GM12878 (cell line): ENCODE results near the gene PFKFB2. TPM values are rescaled to one million over a fixed set of nuclear protein-coding genes. Genes with fewer than 3 reads are reported as not detected.

Source experiments
- ATAC-seq: fragments of 200-7000 bp; cut with Tn5 transposase; 3 replicates; pipeline ENCODE4 v1.9.1; 2020; ENCODE audit warnings: mild to moderate bottlenecking, moderate library complexity
- BruUV-seq: library from RNA; stranded (reverse); fragments of 400-500 nt; replicated peaks from 2 replicates; lab custom pipeline; 2021; lab: Mats Ljungman, UMichigan
- CTCF ChIA-PET: fragments of 300-600 bp; sonication (Branson Sonifier 250); formaldehyde crosslinking; extraction: SDS; loops from one replicate; lab custom pipeline; 2021; ENCODE audit warnings: inconsistent platforms; lab: Yijun Ruan, JAX
- POLR2A ChIA-PET: fragments of 350-600 bp; formaldehyde crosslinking; extraction: SDS; loops from one replicate; lab custom pipeline; 2021; ENCODE audit warnings: inconsistent platforms; lab: Charles Lee
- RAD21 ChIA-PET: fragments of 300-600 bp; sonication (Branson Sonifier 250); formaldehyde crosslinking; loops from one replicate; lab custom pipeline; 2023; ENCODE audit warnings: antibody characterized with exemption; ENCODE audit not compliant: unreplicated experiment; lab: Charles Lee
- SMC1A ChIA-PET: fragments of 300-600 bp; sonication (Branson Sonifier 250); formaldehyde crosslinking; loops from one replicate; lab custom pipeline; 2023; ENCODE audit not compliant: unreplicated experiment, uncharacterized antibody; lab: Charles Lee
- DNase-seq: peaks from one replicate; pipeline ENCODE4 v3.0.0-alpha.2; 2011; ENCODE audit warnings: low read depth, low spot score
- FAIRE-seq: peaks from 3 replicates; lab custom pipeline; 2011; peaks lifted over from hg19 to GRCh38; lab: Jason Lieb, UNC
- H2AFZ ChIP-seq: 2 replicates; pipeline ENCODE4 v1.6.0; 2011; ENCODE audit warnings: low read depth, low read length, control low read depth; ENCODE audit not compliant: control insufficient read depth
- H3K27ac ChIP-seq: 2 replicates; pipeline ENCODE4 v1.5.1; 2011; ENCODE audit warnings: control low read depth; ENCODE audit not compliant: control insufficient read depth, insufficient read depth
- H3K27me3 ChIP-seq, 2 experiments: replicated peaks in 1 of 2; 2 replicates each; pipeline versions ENCODE4 v1.6.0 to v1.6.1; 2011; ENCODE audit warnings: low read length in 1 of 2; ENCODE audit not compliant: control insufficient read depth in 2 of 2, insufficient read depth in 2 of 2
- H3K36me3 ChIP-seq, 2 experiments: 2 replicates each; pipeline ENCODE4 v1.5.1; 2011; ENCODE audit warnings: low read length in 1 of 2; ENCODE audit not compliant: control insufficient read depth in 2 of 2, insufficient read depth in 2 of 2
- H3K4me1 ChIP-seq: 2 replicates; pipeline ENCODE4 v1.6.1; 2011; ENCODE audit warnings: mild to moderate bottlenecking, low read length, moderate library complexity, mixed read lengths; ENCODE audit not compliant: control insufficient read depth, insufficient read depth
- H3K4me2 ChIP-seq: 2 replicates; pipeline ENCODE4 v1.6.0; 2011; ENCODE audit warnings: control low read depth; ENCODE audit not compliant: control insufficient read depth, insufficient read depth
- H3K4me3 ChIP-seq: fragments of 200-600 bp; sonication (generic); 2 replicates; pipeline ENCODE4 v1.5.1; 2016
- H3K79me2 ChIP-seq: 2 replicates; pipeline ENCODE4 v1.6.0; 2011; ENCODE audit warnings: low read length; ENCODE audit not compliant: control insufficient read depth, insufficient read depth
- H3K9ac ChIP-seq: 2 replicates; pipeline ENCODE4 v1.8.0; 2011; ENCODE audit warnings: low read length, control low read depth, mixed read lengths; ENCODE audit not compliant: control insufficient read depth, insufficient read depth
- H3K9me3 ChIP-seq: replicated peaks from 3 replicates; pipeline ENCODE4 v1.5.1; 2011; ENCODE audit warnings: mild to moderate bottlenecking, low read length; ENCODE audit not compliant: control insufficient read depth, insufficient read depth
- H4K20me1 ChIP-seq: 2 replicates; pipeline ENCODE4 v1.6.0; 2011; ENCODE audit not compliant: control insufficient read depth, insufficient read depth
- BCL3 ChIP-seq: IDR thresholded peaks from 2 replicates; pipeline ENCODE4 v1.6.1; 2011; ENCODE audit warnings: borderline replicate concordance, low read depth, mild to moderate bottlenecking, moderate library complexity, low read length; ENCODE audit not compliant: insufficient read depth, poor library complexity, severe bottlenecking
- BCLAF1 ChIP-seq: fragments of 450-650 bp; IDR thresholded peaks from 2 replicates; pipeline ENCODE4 v1.6.1; 2017; ENCODE audit warnings: antibody characterized with exemption, mild to moderate bottlenecking, moderate library complexity
- CHD1 ChIP-seq: IDR thresholded peaks from 2 replicates; pipeline ENCODE4 v1.6.1; 2012; ENCODE audit warnings: low read depth, low read length, improper control_type of control experiment
- E2F8 ChIP-seq: fragments of 450-650 bp; IDR thresholded peaks from 2 replicates; pipeline ENCODE4 v1.6.1; 2018; ENCODE audit warnings: mild to moderate bottlenecking, low read depth, moderate library complexity; ENCODE audit not compliant: partially characterized antibody
- IKZF1 ChIP-seq: fragments of 450-650 bp; conservative IDR thresholded peaks from 2 replicates; pipeline ENCODE4 v1.6.1; 2017; ENCODE audit warnings: antibody characterized with exemption, mild to moderate bottlenecking
- IKZF2 ChIP-seq, 2 experiments: fragments of 450-650 bp; IDR thresholded peaks; 2 replicates each; pipeline ENCODE4 v1.6.1; 2017; ENCODE audit warnings: mild to moderate bottlenecking in 2 of 2, moderate library complexity in 2 of 2
- LARP7 ChIP-seq: fragments of 450-650 bp; IDR thresholded peaks from 2 replicates; pipeline ENCODE4 v1.6.1; 2017; ENCODE audit warnings: mild to moderate bottlenecking
- NR2C2 ChIP-seq: IDR thresholded peaks from 2 replicates; pipeline ENCODE4 v1.6.1; 2011; ENCODE audit warnings: borderline replicate concordance, low read depth; ENCODE audit not compliant: control insufficient read depth, insufficient read length
- PRDM15 ChIP-seq: fragments of 450-650 bp; formaldehyde crosslinking; IDR thresholded peaks from 2 replicates; pipeline ENCODE4 v1.4.0; 2020; ENCODE audit warnings: mild to moderate bottlenecking, moderate library complexity
- SMAD5 ChIP-seq: IDR thresholded peaks from 2 replicates; pipeline ENCODE4 v1.6.1; 2016; ENCODE audit warnings: antibody characterized with exemption, low read depth
- STAT1 ChIP-seq: fragments of 450-650 bp; conservative IDR thresholded peaks from 2 replicates; pipeline ENCODE4 v1.6.1; 2014; ENCODE audit warnings: antibody characterized with exemption, mild to moderate bottlenecking
- TARDBP ChIP-seq: IDR thresholded peaks from 2 replicates; pipeline ENCODE4 v1.6.1; 2016; ENCODE audit warnings: borderline replicate concordance
- TCF7 ChIP-seq: IDR thresholded peaks from 2 replicates; pipeline ENCODE4 v1.6.1; 2014; ENCODE audit warnings: antibody characterized with exemption, borderline replicate concordance
- YBX1 ChIP-seq: fragments of 450-650 bp; IDR thresholded peaks from 2 replicates; pipeline ENCODE4 v1.6.1; 2016; ENCODE audit warnings: antibody characterized with exemption
- WGBS: methylation state at CpG from one replicate; pipeline ENCODE4 v1.1.6; 2016; ENCODE audit warnings: low lambda C conversion rate; ENCODE audit not compliant: insufficient replicate concordance, insufficient coverage; ENCODE audit errors: missing lambda C conversion rate; 5-methylcytosine and 5-hydroxymethylcytosine counted together
- in situ Hi-C: fragments of 300-500 bp; cut with MboI; formaldehyde crosslinking; loops from 9 replicates; pipeline ENCODE4 v1.14.3; 2018; ENCODE audit warnings: mixed read lengths
- intact Hi-C: fragments of 100-400 bp; cut with micrococcal nuclease; formaldehyde crosslinking; loops from one replicate; pipeline ENCODE4 v1.14.2; 2022; ENCODE audit not compliant: unreplicated experiment
- polyA plus RNA-seq, 11 experiments: library from polyadenylated mRNA; depleted of rRNA in 4 of 11; unstranded in 6 of 11; stranded (reverse) in 5 of 11; fragments of >200 nt; fragmentation: Nextera tagmentation in 4 of 11; fragmentation: Illumina TruSeq in 1 of 11; extraction: Ambion mirVana in 4 of 11; extraction: Trizol in 1 of 11; gene quantifications; 1 replicate in 1 of 11; 2 replicates in 10 of 11; pipeline versions ENCODE4 v1.2.1 to v1.2.3, GENCODE V29; 2011 to 2016; ENCODE audit warnings: inconsistent platforms in 2 of 11, missing spikeins in 2 of 11, low read depth in 1 of 11
- total RNA-seq, 4 experiments: library from RNA; depleted of rRNA in 3 of 4; stranded (reverse); fragments of >200 nt in 3 of 4; fragmentation: Illumina TruSeq in 1 of 4; extraction: Trizol in 1 of 4; gene quantifications; 2 replicates each; pipeline versions ENCODE4 v1.2.1 to v1.2.3, GENCODE V29; 2013 to 2021

PFKFB2 gene
- total and polyA plus RNA-seq, 10 of the 15 experiments (the other 5 are each of a cell fraction or from before 2014, with no cell fraction given), result 0.40 to 1.3 (median 1.0) TPM

GRCh38 chr1:207027206-207027777, 25.8 kb upstream of the PFKFB2 start:
- Histone ChIP-seq H3K4me1 (no peaks in the 10 kb centered on the region), H3K27me3 (peaks cover 1 to 10% of the 10 kb centered on the region in 2 experiments), H3K27ac (no peak overlapping the region), H2AFZ (no peak overlapping the region), H3K4me3 (no peak overlapping the region), H3K36me3 (no peaks in the 10 kb centered on the region), H4K20me1 (no peaks in the 10 kb centered on the region), H3K4me2 (no peak overlapping the region), H3K79me2 (no peaks in the 10 kb centered on the region), H3K9ac (no peak overlapping the region), H3K9me3 (no peaks in the 10 kb centered on the region)
- WGBS, result 56% methylated on average over 18 of the region's 18 CpGs
- ATAC-seq, result no peak
- in situ Hi-C loops, result no loop called here
- no TSS peak for BruUV-seq
- intact Hi-C loops, result no loop called here
- SMC1A ChIA-PET, result no interaction called here
- CTCF ChIA-PET, result interaction anchor here (5.3 kb wide), 1 partner anchor 21 kb away, joined by 19 read pairs; no protein-coding TSS in a partner anchor
- POLR2A ChIA-PET, result no interaction called here
- FAIRE-seq, result no peak
- DNase-seq, result no peak
- RAD21 ChIA-PET, result no interaction called here
- TF ChIP-seq LARP7, result no peak
- no peak for TF ChIP-seq TARDBP
- TF ChIP-seq IKZF1, result no peak
- TF ChIP-seq STAT1, result no peak
- no peak for TF ChIP-seq SMAD5
- no peak for TF ChIP-seq NR2C2
- TF ChIP-seq YBX1, result no peak
- TF ChIP-seq BCLAF1, result no peak
- no peak for TF ChIP-seq TCF7
- TF ChIP-seq CHD1, result no peak
- TF ChIP-seq BCL3, result no peak
- TF ChIP-seq IKZF2 (IDR thresholded peaks at IDR 0.05), result no peak
- no peak for TF ChIP-seq E2F8
- TF ChIP-seq PRDM15, result no peak
